HG03039 (cell line): ENCODE measurements around the gene HDAC4.

ENCODE experiments used
- ATAC-seq: cut with Tn5 transposase; IDR thresholded peaks from one replicate; pipeline ENCODE4 v1.9.1; 2021; ENCODE audit warnings: mild to moderate bottlenecking, moderate library complexity; ENCODE audit not compliant: unreplicated experiment

Gene HDAC4

DNA sequence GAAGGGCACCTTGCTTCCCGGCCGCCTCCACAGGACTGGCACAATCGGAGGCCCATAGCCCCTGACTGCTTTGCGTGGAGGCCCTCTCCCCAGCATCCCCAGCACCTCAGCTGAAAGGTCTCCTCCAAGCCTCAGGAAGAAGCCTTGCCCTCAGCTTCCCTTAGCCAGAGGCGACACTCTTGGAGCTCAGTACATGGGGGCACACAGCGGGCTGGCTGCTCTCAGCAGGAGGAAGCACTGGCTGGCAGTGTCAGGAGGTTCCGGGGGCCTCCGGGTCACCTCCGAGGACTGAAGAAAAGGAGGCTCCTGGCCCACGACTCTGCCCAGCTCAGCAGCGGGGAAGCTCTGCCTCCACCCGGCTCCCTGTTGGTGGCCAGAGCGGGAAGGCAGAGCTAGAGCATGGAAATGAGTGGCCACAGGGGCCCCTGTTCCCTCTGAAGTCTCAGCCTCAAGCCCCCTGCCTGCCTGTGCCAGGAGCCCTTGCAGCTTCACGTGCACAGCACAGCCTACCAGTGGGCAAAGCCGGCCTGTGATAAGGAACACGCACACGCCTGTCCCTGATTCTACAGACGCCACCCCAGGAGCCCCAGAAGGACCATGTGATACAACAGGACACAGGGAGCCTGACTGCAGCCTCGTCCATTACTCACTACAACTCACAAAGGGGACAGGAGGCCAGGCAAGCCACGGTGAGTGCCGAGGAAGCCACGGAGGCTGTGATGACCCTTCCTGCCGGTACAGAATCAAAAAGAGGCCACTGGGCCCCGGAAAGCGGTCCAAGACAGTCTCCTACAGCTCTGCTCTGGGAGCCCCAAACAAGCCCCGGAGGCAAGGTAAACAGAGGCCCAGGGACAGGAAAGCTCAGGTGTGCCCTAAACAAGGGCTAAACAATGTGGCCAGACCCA, 15.5 kb downstream of the HDAC4 start:
- no peak for ATAC-seq

GRCh38 chr2:239383759-239384156, 17.1 kb downstream of the HDAC4 start:
- no peak for ATAC-seq

GRCh38 chr2:239383036-239383758, 17.6 kb downstream of the HDAC4 start:
- ATAC-seq, result no peak

DNA sequence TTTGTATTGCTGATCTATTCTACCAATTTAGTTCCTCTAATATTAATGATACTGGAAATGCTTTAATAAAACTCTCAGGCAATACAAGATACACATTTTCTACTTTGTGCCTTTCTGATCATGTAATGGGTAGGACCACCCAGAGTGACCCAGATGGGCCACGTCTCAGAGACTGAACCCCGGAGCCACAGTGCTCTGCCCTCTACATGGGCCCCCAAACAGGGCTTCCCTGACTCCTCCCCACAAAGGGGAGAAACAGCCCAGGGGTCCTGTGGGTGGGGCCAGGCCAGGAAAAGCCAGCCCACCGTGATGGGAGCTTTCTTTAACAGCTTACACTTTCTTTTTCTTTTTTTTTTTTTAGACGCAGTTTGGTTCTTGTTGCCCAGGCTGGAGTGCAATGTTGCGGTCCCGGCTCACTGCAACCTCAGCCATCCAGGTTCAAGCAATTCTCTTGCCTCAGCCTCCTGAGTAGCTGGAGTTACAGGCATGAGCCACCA, 18.4 kb downstream of the HDAC4 start:
- no peak for ATAC-seq

DNA sequence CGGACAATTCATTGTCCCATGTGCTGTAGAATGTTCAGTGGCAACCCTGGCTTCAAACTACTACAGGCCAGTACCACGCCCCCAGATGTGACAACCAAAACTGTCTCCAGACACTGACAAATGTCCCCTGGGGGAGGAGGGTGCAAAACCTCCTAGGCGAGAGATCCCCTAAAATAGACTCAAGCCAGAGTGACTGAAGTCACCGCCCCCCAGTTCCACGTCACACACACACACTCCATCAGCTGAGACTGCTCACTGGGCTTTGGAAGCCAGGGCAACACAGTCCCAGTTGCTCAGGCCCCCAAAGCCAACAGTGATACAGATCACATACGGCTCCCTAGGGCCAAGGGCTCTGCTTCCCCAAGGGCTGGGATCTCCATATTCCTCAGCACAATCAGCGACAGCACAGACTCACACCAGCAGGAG, 19.1 kb downstream of the HDAC4 start:
- no peak for ATAC-seq

GRCh38 chr2:239380831-239381708, 19.8 kb downstream of the HDAC4 start:
- no peak for ATAC-seq

- ATAC-seq, result no peak
Measured at GRCh38 chr2:239379641-239380170, 21.1 kb downstream of the HDAC4 start.

GRCh38 chr2:239378918-239379640, 21.7 kb downstream of the HDAC4 start:
- no peak for ATAC-seq

DNA sequence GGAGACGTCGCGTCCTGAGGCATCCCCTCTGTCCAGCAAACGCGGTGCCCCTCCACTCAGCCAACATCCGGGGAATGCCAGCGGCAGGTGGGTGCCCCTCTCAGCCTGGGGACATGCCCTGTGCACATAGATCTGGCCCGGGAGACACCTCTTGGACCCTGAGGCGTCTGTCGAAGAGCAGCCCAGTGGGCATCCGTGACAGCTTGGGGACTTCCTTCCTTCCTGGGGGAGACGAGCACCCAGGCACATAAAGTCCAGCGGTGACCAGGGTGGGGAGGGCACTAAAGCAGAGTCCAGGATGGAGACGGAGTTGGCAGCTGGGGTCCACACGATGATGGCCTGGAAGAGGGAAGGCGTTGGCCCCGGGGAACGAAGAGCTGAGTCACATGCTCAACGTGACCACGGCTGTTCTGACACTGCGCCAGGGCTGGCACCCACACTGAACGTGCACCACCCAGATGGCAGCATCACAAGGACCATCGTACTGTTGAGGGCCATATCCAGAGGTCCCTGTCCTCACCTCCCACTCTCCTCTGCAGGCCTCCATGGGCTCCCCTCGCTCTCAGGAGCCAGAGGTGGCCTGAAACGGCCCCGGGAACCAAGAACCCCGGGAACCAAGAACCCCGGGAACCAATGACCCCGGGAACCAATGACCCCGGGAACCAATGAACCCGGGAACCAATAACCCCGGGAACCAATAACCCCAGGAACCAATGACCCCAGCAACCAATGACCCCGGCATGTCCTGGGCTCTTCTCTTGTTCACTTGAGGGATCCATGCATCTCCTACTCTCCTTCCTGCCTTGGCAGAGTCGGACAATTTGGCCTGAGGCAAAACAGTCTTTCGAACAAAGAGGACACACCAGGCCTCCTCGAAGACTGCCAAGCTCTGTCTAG, 22.6 kb downstream of the HDAC4 start:
- ATAC-seq, result no peak

DNA sequence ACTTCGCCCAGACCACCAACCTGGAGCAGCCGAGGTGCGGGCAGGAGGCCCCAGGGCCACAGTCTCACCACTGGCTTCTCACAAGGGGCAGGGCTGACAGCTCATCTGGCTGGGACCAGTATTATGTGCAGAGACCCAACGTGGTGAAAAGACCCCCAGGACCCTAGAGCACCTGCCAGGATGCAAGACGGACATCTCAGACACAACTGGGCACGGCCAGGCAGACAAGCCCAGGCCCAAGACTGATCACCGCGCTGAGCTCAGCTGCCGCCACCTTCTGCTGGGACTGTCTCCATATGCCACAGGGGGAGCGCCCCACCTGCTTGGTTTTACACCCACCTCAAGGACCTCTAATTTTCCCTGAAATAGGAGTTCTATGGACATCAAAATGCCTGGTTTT, 23.2 kb downstream of the HDAC4 start:
- ATAC-seq, result no peak

- ATAC-seq, result no peak
Measured at GRCh38 chr2:239376942-239377531, 23.8 kb downstream of the HDAC4 start.

DNA sequence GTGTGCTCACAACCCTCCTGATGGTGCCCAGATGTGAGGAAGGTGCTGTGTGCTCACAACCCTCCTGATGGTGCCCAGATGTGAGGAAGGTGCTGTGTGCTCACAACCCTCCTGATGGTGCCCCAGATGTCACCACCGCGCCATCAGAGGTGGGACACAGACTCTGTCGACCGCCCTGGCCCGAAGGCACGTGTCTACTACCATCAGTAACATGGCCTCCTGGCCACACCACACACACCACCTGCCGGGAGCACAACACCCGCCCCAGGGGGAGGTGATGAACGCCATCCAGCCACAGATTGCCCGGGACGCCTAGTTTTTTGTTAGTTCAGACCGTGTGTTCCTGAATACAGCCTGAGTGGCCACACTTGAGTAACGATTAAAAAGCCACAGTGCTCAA, 24.5 kb downstream of the HDAC4 start:
- no peak for ATAC-seq

DNA sequence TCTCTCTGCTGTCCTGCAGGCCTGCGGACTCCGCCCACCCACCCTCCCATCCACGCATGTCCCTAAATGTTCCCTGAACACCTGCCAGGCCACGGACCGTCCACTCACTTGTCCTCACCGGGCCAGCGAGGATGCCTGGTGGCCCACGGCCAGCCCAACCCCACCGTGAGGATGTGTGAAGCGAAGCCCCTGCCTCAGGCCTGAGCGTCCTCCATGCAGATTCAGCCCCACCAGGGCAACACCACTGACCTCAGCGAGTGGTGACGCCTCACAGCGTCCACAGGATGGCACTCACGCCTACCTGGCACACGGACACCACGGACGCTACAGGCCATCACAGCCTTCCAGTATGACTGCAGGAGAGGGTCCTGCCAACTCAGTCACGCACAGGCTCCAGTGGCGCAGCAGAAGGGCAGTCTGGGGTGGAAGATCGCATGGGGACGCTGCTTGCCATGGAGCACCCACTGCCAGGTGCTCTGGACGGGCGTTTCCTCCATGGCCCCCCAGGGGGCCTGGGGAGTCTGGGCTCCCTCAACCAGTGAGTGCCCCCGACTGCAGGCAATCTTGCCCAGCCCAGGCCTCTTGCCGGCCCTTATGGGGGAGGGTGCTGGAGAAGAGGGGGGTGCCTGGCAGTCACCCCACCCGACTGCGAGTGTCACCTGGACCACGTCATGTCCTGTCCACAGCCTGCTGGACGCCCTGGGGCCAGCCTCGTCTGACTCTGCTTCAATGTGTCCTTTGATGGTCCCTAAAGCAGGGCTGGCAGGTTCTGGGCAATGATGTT, 25.4 kb downstream of the HDAC4 start:
- no peak for ATAC-seq

DNA sequence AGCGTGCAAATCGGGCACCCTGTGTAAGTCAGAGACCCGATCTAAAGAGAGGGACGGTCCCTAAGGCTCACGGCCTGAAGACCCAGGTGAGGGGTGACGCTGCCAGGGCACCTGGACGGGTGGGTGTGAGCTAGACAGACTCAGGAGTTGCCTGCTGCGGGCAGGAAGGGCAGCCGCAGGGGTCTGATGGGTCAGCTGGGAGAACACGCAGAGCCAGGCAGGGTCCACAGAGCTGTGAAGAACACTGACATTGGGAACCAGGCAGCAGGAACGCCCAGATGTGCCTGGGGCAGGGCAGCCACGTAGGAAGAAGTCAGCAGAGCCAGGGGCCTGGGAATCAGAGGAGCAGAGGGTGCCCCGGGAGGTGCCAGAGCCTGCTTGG, 25.9 kb downstream of the HDAC4 start:
- ATAC-seq, result no peak

- no peak for ATAC-seq
Measured at GRCh38 chr2:239372835-239373234, 28.0 kb downstream of the HDAC4 start.

DNA sequence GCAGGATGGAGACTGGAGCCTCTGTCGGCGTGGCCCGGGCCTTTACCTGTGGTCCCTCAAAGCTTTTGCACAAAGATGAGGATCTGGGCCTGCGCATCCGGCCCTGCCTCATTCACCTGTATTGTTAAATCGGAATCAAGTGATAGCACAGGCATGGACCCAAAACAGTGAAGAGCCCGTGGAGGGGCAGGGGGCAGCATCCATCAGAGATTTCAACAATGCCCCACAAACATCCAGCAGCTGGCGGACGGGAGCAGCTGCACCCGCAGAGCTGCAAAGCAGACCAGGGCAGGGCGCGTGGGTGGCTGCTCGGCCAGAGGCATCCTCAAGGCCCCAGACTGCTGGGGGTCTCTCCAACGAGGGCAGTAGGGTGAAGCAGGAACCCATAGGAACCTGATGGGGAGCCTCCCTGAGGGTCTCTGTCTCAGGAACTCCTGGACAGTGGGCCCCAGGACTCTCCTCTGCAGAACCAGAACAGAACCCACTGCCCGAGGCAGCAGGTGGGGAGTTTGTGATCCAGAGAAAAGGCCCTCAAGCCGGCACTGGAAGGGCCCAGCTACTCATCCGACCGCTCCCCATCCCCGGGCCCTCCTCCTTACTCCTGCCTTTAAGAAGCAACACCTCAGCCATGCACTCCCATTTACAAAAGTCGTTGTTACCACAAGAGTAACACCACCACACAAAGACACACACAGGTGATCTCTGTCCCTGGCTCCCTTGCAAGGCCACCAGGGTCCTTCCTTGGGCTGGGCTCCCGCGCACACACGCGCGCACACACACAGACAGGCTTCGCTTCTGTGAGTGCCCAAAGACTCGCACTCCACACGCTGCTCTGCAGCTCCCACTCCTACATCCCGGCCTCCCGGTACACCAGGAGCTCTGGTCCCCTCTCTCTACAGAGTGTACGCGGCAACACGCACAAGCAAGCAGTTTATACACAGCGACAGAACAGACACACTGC, 28.8 kb downstream of the HDAC4 start:
- no peak for ATAC-seq
